SK-N-SH treated with all-trans-retinoic acid at 6 μM for 48 hours (cell line): ENCODE results near the gene EPHB2.
A peak's percentile ranks its signal among the peaks of the same experiment; 100 is the strongest.

Source experiments
- ATAC-seq: fragments of 200-7000 bp; cut with Tn5 transposase; 3 replicates; pipeline ENCODE4 v1.9.1; 2020; ENCODE audit warnings: mild to moderate bottlenecking, moderate library complexity
- ARNTL ChIP-seq: fragments of 450-650 bp; formaldehyde crosslinking; IDR thresholded peaks from 2 replicates; pipeline ENCODE4 v1.5.0; 2020; ENCODE audit warnings: low read depth, mild to moderate bottlenecking, moderate library complexity, borderline replicate concordance
- BACH2 ChIP-seq: fragments of 250-450 bp; sonication (Bioruptor Pico); IDR thresholded peaks from 2 replicates; pipeline ENCODE4 v1.9.0; 2021; ENCODE audit warnings: mild to moderate bottlenecking, borderline replicate concordance
- CREB5 ChIP-seq: fragments of 250-450 bp; sonication (Bioruptor Pico); IDR thresholded peaks from 2 replicates; pipeline ENCODE4 v1.5.1; 2020; ENCODE audit warnings: low read depth, mild to moderate bottlenecking, moderate library complexity
- CSRNP3 ChIP-seq: fragments of 250-450 bp; sonication (Bioruptor Pico); IDR thresholded peaks from 2 replicates; pipeline ENCODE4 v1.5.1; 2021; ENCODE audit warnings: mild to moderate bottlenecking, moderate library complexity
- ESRRG ChIP-seq: fragments of 250-450 bp; sonication (Bioruptor Pico); IDR thresholded peaks from 2 replicates; pipeline ENCODE4 v1.6.1; 2021; ENCODE audit warnings: mild to moderate bottlenecking
- GLIS3 ChIP-seq: fragments of 250-450 bp; sonication (Bioruptor Pico); IDR thresholded peaks from 2 replicates; pipeline ENCODE4 v1.5.0; 2020; ENCODE audit warnings: mild to moderate bottlenecking, moderate library complexity
- ISL1 ChIP-seq: fragments of 250-450 bp; sonication (Bioruptor Pico); IDR thresholded peaks from 2 replicates; pipeline ENCODE4 v2.1.2; 2022; ENCODE audit warnings: mild to moderate bottlenecking, moderate library complexity
- OSR1 ChIP-seq: fragments of 250-450 bp; sonication (Bioruptor Pico); IDR thresholded peaks from 2 replicates; pipeline ENCODE4 v1.8.0; 2022; ENCODE audit warnings: moderate library complexity, mild to moderate bottlenecking, inconsistent platforms
- PATZ1 ChIP-seq: fragments of 250-450 bp; sonication (Bioruptor Pico); IDR thresholded peaks from 2 replicates; pipeline ENCODE4 v1.8.0; 2020; ENCODE audit warnings: mild to moderate bottlenecking, moderate library complexity, borderline replicate concordance
- POU6F1 ChIP-seq: fragments of 250-450 bp; sonication (Bioruptor Pico); IDR thresholded peaks from 2 replicates; pipeline ENCODE4 v1.8.0; 2021; ENCODE audit warnings: low read depth, mild to moderate bottlenecking, moderate library complexity, borderline replicate concordance
- PPARA ChIP-seq: fragments of 250-450 bp; sonication (Bioruptor Pico); IDR thresholded peaks from 2 replicates; pipeline ENCODE4 v1.5.0; 2020; ENCODE audit warnings: mild to moderate bottlenecking, borderline replicate concordance
- RARB ChIP-seq: fragments of 250-450 bp; sonication (Bioruptor Pico); IDR thresholded peaks from 2 replicates; pipeline ENCODE4 v1.8.0; 2021; ENCODE audit warnings: mild to moderate bottlenecking, moderate library complexity
- SNAI2 ChIP-seq: fragments of 250-450 bp; sonication (Bioruptor Pico); IDR thresholded peaks from 2 replicates; pipeline ENCODE4 v1.5.0; 2020; ENCODE audit warnings: mild to moderate bottlenecking, moderate library complexity
- TCF4 ChIP-seq: fragments of 250-450 bp; sonication (Bioruptor Pico); IDR thresholded peaks from 2 replicates; pipeline ENCODE4 v1.8.0; 2021; ENCODE audit warnings: mild to moderate bottlenecking, moderate library complexity, borderline replicate concordance
- TOX ChIP-seq: fragments of 250-450 bp; sonication (Bioruptor Pico); IDR thresholded peaks from 2 replicates; pipeline ENCODE4 v1.8.0; 2021; ENCODE audit warnings: mild to moderate bottlenecking, moderate library complexity, borderline replicate concordance
- ZC3H10 ChIP-seq: fragments of 250-450 bp; sonication (Bioruptor Pico); IDR thresholded peaks from 2 replicates; pipeline ENCODE4 v1.5.1; 2021; ENCODE audit warnings: mild to moderate bottlenecking, moderate library complexity
- ZFP3 ChIP-seq: fragments of 250-450 bp; sonication (Bioruptor Pico); IDR thresholded peaks from 2 replicates; pipeline ENCODE4 v1.5.0; 2020; ENCODE audit warnings: mild to moderate bottlenecking, moderate library complexity
- ZFP30 ChIP-seq: fragments of 450-650 bp; formaldehyde crosslinking; IDR thresholded peaks from 2 replicates; pipeline ENCODE4 v1.5.0; 2022; ENCODE audit warnings: mild to moderate bottlenecking, moderate library complexity
- ZNF565 ChIP-seq: fragments of 450-650 bp; formaldehyde crosslinking; conservative IDR thresholded peaks from 2 replicates; pipeline ENCODE4 v1.5.0; 2020; ENCODE audit warnings: low read depth, mild to moderate bottlenecking, moderate library complexity
- ZNF70 ChIP-seq: fragments of 450-650 bp; formaldehyde crosslinking; IDR thresholded peaks from 2 replicates; pipeline ENCODE4 v1.5.0; 2020; ENCODE audit warnings: mild to moderate bottlenecking, moderate library complexity
- ZNF8 ChIP-seq: fragments of 450-650 bp; formaldehyde crosslinking; IDR thresholded peaks from 2 replicates; pipeline ENCODE4 v1.5.0; 2020; ENCODE audit warnings: mild to moderate bottlenecking, moderate library complexity

The EPHB2 gene

GRCh38 chr1:22930240-22930912 lies 219.7 kb downstream of the EPHB2 start:
- TF ChIP-seq ZNF8 (no peak), RARB (CRISPR knock-in tag) (no peak), CSRNP3 (CRISPR knock-in tag) (no peak), POU6F1 (CRISPR knock-in tag) (no peak), PATZ1 (CRISPR knock-in tag) (no peak), ZC3H10 (no peak), TCF4 (CRISPR knock-in tag) (no peak), ESRRG (CRISPR knock-in tag) (no peak), ARNTL (CRISPR knock-in tag) (no peak), ZFP30 (CRISPR knock-in tag) (no peak), GLIS3 (CRISPR knock-in tag) (no peak), SNAI2 (CRISPR knock-in tag) (no peak), ZFP3 (CRISPR knock-in tag) (no peak), OSR1 (CRISPR knock-in tag) (no peak), CREB5 (CRISPR knock-in tag) (no peak), ZNF565 (CRISPR knock-in tag) (no peak)
- peak; percentile 91 for ATAC-seq

GRCh38 chr1:22932803-22933470 lies 222.3 kb downstream of the EPHB2 start:
- no peak for ATAC-seq
- TF ChIP-seq ARNTL (CRISPR knock-in tag) (no peak), ZC3H10 (no peak), SNAI2 (CRISPR knock-in tag) (no peak), RARB (CRISPR knock-in tag) (no peak), TOX (CRISPR knock-in tag) (no peak), ZNF8 (no peak), GLIS3 (CRISPR knock-in tag) (no peak), ISL1 (CRISPR knock-in tag) (no peak), POU6F1 (CRISPR knock-in tag) (no peak), ESRRG (CRISPR knock-in tag) (no peak), TCF4 (CRISPR knock-in tag) (no peak), BACH2 (CRISPR knock-in tag) (no peak)

GRCh38 chr1:22935433-22935832 lies 224.8 kb downstream of the EPHB2 start:
- TF ChIP-seq PPARA (CRISPR knock-in tag), result no peak
- TF ChIP-seq ISL1 (CRISPR knock-in tag), result no peak
- no peak for TF ChIP-seq ZNF70 (CRISPR knock-in tag)
- TF ChIP-seq PATZ1 (CRISPR knock-in tag), result no peak
- no peak for TF ChIP-seq ZNF8
- TF ChIP-seq CSRNP3 (CRISPR knock-in tag), result no peak
- no peak for TF ChIP-seq ESRRG (CRISPR knock-in tag)
- TF ChIP-seq ARNTL (CRISPR knock-in tag), result no peak
- ATAC-seq, result no peak
